Stromal cell of bone marrow (primary cell): ENCODE results near the gene NOL4L.

Source experiments
- DNase-seq: peaks from one replicate; pipeline ENCODE4 v3.0.0-alpha.2; 2012; ENCODE audit warnings: low read depth

Gene NOL4L

DNA sequence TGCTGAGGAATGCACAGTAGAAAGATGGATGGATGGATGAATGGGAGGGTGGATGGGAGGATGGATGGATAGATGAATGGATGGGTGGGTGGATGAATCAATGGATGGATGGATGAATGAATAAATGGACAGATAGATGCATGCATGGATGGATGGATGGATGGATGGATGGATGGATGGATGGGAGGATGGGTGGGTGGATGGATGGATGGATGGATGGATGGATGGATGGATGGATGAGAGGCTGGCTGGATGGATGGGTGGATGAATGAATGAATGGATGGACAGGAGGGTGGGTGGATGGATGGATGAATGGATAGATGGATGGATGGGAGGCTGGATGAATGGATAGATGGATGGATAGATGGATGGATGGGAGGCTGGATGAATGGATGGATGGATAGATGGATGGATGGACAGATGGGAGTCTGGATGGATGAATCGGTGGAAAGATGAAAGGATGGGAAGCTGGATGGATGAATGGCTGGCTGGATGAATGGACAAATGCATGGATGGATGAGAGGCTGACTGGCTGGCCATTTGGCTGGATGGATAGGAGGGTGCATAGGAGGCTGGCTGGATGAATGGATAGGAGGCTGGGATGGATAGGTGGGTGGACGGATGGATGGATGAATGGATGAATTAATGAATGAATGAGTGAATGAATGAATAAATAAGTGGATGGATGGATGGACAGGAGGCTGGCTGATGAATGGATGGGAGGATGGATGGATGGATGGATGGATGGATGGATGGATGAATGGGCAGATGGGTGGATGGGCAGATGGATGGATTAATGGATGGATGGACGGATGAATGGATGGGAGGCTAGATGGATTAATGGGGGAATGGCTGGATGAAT lies 28.3 kb upstream of the NOL4L start:
- no peak for DNase-seq

DNA sequence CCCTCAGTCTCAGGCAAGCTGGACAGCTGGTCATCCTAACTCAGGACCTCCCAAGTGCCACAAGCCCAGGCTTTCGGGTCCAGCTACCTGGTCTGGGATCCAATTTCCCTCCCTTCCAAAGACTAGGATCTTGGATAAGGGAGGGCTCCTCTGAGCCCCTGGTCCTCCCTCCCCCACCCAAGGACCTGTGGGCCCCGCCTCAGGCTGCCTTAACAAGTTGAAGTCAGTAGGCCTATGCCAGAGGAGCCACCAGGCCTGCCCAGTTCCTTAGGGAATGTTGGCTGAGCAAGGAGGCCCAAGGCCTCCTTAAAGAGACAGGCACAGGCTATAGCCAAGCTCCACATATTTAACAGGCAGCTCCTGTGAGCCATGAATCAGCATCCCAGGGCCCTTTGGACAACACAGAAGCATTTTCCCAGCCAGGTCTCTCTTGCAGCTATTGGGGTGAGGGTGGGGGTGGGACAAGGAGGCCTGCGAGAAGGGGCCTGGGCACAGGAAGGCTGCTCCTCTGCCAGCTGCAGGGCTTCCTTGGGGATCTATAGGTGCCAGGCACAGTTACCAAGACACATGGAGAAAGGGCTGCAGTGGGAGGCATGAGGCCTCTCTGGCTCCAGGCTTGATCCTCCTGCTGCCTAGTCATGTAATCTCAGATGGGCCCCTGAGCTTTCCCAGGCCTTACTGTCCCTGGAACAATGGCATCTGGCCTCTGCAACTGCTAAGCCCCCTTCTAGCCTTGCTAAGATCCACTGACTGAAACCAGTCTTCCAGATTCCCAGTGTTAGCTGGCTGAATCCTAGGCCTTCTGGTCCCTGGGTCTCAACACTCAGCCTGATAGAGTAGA lies 27.4 kb upstream of the NOL4L start:
- DNase-seq = no peak

DNA sequence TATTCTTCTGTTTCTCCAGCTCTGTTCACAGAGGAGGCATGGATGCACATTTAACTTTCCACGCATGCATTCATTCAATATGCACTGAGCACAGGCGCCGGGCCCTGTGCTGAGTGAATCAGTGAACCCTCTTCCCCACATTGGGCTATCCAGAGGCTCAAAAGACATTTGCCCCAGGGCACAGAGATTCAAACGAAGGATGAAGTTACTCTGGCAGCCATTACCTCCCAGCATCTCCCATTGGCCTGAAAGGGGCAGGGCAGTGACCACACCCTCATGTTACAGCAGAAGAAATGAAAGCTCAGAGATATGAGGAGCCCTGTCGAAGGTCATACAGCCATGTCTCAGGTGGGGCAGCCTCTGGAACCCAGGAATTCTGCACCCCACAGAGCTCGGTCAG lies 26.7 kb upstream of the NOL4L start:
- DNase-seq = no peak

DNA sequence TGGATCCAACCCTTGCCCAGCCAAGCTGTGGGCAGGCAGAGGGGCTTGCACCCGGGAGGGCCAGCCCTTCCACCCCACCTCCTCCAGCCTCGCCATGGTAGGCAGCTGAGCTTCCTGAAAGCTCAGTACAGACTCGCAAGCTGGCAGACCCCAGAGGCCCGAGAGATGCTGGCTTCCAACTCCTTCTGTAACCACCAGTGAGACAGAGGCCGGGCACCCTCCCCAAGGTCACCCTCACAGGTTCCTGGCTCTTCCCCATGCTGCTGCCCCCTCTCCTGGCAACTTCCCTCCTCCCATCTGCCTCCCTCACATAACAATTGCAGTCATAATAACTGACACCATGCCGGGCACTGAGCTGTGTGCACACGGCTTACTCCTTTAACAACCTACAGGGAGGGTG lies 26.2 kb upstream of the NOL4L start:
- no peak for DNase-seq

DNA sequence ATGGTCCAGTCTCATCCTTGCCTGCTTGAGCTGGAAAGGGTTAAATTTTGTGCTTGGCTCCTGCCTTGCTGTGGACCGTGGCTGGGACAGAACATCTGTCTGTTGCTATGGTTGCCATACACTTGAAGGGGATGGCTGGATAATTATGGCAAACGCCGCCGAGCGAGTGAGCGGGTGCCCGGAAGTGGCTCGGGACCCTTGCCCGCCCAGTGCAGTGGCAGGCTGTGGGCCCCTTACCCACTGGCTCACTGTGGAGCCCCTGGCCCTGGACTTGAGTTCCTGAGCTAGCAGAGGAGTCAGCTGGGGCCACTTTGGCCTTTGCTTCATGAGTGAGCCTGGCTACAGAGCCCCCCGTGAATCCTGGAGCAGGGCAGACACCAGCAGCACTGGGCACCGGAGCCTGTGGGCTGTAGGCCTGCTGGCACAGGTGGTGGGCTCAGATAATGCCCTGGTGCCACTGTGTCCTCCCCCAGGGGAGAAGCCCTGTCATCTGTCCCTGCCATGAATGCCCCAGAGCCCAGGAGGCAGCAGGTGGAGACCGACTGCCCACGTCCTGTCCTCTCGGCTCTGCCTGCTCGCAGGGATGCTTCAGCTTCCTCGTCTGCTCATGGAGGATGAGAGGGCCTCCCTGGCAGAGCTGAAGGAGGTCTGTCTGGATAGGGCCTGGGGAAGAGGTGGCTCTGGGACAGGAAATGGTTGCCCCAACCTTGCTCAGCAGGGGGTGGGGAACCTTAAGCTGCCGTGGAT lies 25.5 kb upstream of the NOL4L start:
- DNase-seq = no peak

DNA sequence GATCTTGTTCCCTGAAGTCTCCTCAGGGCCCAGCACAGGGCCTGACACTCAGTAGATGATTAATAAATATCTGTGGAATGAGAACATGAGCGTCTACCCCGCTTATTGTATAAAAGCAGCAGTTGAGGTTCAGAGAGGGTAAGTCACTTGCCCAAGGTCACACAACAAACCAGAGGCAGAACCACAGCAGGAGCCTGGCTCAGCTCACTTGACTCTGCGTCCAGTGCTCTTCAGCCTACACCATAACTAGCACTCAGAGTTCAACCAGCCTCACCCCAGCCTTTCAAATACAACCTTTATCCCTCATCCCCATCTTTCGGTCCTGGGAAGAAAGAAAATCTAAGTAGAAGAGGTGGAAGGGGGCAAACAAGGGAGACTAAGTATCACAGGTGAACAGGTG lies 24.9 kb upstream of the NOL4L start:
- DNase-seq = no peak

DNA sequence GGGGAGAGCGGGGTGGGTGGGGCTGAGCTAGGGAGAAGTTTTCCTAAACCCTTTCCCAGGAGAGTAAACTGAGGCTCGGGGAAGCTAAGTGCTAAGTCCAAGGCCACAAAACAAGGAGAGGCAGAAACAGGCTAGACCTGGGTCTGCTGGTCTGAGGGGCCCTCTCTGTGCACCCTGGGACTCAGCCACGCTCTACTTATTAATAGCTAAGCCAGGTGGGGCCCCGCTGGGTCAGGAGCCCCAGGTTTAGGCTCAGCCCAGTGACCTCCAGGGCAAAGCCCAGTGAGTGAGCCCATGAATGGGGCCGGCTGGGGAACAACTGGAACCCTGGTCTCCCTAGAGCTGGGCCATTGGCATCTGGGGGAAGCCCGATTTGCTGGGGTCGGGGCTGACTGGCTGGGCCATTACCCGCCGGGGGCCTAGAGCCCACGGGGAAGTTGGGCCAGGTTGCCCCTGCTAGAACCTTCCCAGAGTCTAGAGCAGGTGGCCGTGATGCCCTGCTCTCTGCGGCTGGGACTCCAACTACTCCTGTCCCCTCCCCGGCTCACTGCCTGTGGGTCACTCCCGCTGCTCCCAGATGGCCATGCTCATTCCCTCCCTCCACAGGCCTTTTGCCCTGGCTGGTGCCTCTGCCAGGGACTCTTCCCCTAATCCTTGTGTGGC lies 24.1 kb upstream of the NOL4L start:
- DNase-seq = no peak

DNA sequence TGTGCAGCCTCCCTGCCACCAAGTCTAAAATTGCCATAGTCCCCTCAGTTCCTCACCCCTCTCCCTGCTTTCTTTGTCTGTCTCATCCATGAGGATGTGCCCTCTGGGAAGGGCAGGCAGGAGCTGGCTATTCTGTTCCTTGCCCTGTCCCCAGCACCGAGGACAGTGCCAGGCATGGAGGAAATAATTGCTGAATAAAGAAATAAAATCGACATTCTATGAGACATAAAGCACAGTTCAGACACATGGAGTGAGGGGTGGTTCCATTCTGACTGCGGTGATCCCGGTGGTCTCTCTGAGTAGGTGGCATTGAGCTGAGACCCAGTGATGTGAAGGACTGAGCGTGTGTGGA lies 23.5 kb upstream of the NOL4L start:
- no peak for DNase-seq

DNA sequence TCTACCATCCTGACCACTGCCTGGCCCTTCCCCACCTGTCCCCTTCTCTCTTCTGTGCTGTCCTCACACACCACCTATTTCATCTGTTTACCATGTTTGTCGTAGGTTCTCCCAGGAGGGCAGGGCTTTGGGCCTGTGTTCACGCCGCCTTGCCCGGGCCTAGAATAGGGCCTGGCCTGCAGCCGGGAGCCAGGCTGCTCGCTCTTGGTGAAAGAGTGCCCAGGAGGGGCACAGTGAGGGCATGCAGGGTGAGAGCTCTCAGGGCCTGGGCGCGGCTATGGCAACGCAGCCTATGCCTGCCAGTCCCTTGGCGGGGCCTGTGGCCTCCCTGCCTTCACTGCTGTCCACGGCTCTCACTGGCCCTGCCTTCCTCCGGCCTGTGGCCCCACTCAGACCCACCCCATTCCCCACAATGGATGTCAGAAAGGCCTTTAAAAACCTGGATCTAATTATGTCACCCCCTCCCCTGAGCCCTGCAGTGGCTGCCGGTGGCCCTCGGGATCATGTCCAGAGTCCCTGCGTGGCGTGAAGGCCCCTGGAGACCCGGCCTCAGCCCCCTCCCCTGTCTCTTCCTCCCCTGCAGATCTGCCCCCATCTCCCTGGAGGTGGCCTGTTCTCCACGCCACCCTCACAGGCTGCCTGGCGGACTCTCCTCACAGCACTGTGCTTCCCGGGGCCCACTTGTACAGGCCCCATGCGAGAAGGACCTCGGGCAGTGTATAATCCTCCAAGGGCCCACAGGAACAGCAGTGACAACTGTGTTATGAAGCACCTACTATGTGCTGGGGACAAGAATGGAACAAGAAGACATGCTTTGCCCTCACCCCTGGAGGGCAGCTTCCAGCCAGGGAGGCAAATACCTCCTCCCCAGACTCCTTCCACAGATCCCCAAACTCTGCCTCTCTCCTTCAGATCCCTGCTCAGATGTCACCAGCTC lies 22.9 kb upstream of the NOL4L start:
- no peak for DNase-seq

DNA sequence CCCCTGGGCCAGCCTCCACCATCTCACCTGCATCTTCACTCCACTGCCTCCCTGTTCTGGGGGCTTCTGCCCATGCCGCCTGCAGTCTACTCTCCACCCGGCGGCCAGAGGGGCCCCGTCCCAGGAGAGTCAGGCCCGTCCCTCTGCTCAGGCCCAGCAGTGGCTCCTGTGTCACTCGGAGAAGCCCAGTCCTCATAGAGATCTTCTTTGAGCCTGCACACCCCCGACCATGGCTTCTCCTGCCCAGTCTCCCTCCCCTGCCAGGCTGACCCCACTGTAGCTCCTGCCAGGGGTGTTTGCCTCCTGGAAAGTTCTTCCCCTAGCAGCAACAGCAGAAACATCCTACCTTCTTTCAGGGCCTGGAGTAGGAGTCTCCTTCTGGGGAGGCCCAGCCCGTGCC lies 22.2 kb upstream of the NOL4L start:
- DNase-seq = no peak

DNA sequence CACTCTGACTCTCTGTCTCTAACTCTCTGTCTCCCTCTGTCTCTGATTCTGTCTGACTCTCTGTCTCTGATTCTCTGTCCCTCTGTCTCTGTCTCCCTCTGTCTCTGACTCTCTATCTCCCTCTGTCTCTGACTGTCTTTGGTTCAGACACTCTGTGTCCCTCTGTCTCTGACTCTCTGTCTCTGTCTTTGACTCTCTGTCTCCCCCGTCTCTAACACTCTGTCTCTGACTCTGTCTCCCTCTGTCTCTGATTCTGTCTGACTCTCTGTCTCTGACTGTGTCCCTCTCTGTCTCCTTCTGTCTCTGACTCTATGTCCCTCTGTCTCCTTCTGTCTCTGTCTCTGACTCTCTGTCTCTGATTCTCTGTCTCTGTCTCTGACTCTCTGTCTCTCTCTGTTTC lies 21.7 kb upstream of the NOL4L start:
- DNase-seq = no peak

DNA sequence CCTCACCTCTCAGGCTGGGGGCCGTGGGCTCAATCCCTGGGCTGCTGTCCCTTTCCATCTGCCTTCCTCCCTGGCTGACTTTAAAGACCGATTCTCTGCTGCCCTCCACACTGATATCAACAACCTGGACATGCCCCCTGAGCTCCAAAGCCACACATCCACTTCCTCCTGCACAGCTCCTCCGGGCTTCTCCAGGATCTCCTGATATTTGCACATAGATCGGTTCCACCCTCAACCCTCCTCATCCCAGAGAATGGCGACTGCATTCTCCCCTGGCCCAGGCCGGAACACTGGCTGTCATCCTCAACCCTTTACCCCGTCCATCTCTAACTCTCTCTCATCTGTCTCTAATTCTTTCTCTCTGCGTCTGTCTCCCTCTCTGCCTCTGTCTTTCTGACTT lies 21.0 kb upstream of the NOL4L start:
- DNase-seq = no peak

DNA sequence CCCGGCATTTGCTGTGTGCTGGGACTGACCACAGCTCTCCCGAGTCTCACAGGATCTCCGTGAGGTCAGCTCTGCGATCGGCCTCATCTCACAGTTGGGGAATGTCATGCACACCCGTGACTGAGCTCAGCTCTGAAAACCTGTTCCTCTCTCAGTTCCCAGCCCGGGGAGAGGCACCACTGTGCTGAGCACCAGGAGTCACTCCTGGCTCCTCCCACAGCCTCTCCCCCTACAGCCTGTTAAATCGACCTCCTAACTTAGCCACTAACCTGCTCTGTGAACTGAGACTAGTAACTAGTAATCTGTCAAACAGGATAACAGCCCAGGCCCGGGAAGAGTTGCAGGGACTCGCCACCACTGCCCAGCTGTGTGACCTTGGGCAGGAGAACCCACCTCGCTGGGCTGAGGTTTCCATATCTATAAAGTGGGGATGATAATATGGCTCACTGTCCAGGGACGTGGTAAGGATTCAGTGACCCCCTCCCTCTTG lies 20.1 kb upstream of the NOL4L start:
- DNase-seq = no peak

DNA sequence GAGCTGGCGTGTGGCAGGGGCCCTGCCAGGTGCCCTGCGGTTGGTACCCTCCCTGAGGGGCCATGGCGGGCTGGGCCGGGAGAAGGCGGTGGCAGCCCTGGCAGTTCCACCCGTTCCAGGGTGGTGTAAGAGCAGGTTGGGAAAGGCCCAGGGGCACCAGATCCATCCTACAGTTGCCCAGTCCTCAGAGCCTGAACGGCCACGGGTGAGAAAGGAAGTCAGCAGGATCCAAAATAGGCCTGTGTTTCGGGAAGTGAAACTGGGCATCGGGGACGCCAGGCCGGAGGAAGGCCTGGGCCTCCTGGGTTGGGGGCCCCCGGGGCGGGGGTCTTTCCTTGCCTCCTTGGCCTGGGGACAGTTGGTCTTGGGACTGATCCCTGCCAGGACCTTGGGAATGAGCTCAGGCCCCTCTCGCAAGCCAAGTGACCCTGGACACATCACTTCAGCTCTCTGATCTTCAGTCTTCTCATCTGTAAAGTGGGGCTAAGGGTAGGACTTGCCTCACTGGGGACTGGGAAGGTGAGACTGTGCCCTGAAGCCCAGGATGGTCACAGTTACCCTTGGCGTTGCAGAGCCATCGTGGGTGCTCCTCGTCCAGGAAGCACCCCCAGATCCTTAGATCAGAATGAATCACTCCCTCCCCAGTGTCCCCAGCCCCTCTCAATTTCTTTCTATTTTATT lies 18.1 kb upstream of the NOL4L start:
- DNase-seq = no peak

DNA sequence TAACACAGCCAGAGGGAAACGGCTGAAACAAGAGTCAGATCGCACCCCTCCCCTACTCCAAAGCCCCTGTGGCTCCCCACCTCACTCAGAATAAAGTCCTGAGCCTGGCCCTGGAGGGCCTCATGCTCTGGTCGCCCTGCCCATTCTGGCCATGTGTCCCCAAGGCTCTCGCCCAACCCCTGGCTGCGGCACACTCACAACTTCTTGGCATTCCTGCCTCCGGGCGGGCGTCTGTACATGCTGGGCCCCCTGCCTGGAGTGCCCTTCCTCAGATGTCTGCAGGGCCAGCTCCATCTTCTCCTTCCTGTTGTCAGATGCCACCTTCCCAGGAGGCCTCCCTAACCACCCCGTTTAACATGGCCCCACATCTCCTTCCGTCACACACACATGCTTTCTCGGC lies 17.1 kb upstream of the NOL4L start:
- no peak for DNase-seq

DNA sequence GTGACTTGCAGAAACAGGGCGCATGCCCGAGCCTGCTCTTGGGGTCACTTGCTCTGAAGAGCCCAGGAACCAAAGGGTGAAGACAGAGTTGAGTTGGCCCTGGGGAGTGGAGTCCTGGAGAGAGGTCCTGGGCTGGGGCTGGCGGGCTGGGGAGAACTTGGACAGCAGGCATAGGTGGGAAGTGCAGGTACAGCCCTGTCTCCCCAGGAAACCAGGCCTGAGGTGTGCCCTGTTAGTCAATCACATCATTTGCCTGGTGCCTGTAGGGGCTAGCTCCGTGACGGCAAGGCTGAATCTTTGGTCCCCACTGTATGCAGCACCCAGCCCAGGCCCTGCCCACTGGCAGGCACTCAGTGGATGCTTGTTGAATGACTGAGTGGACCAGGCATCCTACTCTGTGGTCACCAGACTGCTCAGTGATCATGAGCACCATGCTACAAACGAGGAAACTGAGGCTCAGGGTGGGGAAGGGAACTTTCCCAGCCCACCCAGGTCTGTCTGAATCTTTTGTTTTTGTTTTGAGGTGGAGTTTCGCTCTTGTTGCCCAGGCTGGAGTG lies 15.6 kb upstream of the NOL4L start:
- no peak for DNase-seq

DNA sequence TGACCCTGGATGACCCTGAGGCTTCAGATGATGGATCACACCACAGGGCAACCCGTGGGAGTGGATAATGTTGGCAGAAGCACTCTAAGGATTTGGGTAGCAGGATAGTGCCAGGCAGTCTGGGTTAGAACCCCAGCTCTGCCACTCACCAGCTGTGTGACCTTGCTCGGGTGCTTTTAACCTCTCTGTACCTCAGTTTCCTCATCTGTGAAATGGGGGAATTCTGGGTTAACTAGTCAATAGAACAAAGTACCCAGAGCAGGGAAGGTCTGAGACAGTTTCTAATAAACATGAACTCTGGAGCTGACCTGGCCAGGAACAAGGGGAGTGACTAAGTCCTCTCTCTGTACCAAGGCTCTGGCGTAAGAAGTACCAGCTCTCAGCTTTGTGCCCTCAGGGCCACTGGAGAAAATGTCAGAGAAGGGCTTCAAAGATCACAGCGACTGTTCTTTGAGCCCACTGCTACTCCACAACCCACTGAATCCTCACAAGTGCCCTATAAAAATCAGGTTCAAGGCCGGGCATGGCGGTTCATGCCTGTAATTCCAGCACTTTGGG lies 14.7 kb upstream of the NOL4L start:
- no peak for DNase-seq

DNA sequence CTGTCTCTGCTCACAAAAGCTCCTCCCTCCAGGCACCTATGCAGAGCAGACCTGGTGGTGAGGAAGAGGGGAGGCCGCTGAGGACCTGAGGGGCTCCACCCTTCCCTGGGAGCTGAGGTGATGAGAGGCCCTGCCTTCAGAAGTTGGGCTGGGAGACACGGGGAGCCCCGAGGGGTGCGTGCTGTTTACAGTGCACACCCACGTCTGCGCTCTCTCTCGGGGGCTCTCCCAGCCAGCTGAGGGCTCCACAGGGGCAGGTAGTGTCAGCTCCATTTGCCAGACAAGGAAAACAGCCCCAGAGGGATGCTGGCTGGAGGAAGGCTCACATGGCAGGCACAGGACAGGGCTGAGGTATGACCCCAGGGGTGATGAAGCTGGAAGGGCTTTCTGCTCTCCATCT lies 13.5 kb upstream of the NOL4L start:
- DNase-seq = no peak

DNA sequence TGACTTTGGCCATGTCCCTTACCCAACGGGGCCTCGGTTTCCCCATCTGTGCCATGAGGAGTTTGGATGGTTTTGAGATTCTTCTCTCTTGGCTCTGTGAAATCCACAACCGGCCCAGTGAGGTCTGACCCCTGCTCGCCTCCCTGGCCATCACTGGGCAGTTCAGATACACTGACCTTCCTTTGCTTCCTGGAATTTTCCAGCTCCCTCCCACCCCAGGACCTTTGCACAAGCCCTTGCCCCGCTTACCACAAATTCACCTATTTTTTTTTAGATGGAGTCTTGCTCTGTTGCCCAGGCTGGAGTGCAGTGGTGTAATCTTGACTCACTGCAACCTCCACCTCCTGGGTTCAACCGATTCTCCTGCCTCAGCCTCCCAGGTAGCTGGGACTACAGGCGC lies 12.6 kb upstream of the NOL4L start:
- no peak for DNase-seq
